HUES48 (cell line): ENCODE data around the gene TCFL5.

Experiments used
- H3K27ac ChIP-seq: one replicate; pipeline ENCODE4 v1.7.0; 2013; ENCODE audit warnings: low read depth, low read length, inconsistent platforms
- H3K27me3 ChIP-seq: 2 replicates; pipeline ENCODE4 v1.6.1; 2013; ENCODE audit warnings: mild to moderate bottlenecking, low read length; ENCODE audit not compliant: control insufficient read depth, insufficient read depth
- H3K36me3 ChIP-seq: 2 replicates; pipeline ENCODE4 v1.6.1; 2013; ENCODE audit warnings: low read length; ENCODE audit not compliant: control insufficient read depth, insufficient read depth
- H3K4me1 ChIP-seq: 2 replicates; pipeline ENCODE4 v1.6.1; 2013; ENCODE audit warnings: mild to moderate bottlenecking, low read length; ENCODE audit not compliant: control insufficient read depth, insufficient read depth
- H3K4me3 ChIP-seq: 2 replicates; pipeline ENCODE4 v1.5.1; 2013; ENCODE audit warnings: mild to moderate bottlenecking, low read depth, low read length
- H3K9ac ChIP-seq: 2 replicates; pipeline ENCODE4 v1.6.1; 2013; ENCODE audit warnings: mild to moderate bottlenecking, low read depth, low read length, moderate library complexity
- H3K9me3 ChIP-seq: 2 replicates; pipeline ENCODE4 v1.6.1; 2013; ENCODE audit warnings: low read length; ENCODE audit not compliant: control insufficient read depth, insufficient read depth

TCFL5 gene

DNA sequence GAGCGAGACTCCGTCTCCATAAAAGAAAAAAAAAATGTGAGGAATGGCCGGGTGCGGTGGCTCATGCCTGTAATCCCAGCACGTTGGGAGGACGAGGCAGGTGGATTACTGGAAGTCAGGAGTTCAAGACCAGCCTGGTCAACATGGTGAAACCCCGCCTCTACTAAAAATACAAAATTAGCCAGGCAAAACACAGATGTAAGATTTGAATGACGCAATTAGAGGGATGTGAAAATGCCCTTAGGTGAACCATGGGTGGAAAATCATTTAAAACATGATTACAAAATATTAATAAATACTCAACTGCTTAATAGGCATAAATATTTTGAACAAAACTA is 23.9 kb downstream of the TCFL5 start:
- Histone ChIP-seq H3K27me3 (no peaks in the 10 kb centered on the region), H3K9ac (no peak overlapping the region), H3K9me3 (no peaks in the 10 kb centered on the region), H3K36me3 (peaks cover 33% of the 10 kb centered on the region), H3K4me3 (no peak overlapping the region), H3K4me1 (no peaks in the 10 kb centered on the region), H3K27ac (no peak overlapping the region)

GRCh38 chr20:62836967-62837490 is 24.6 kb downstream of the TCFL5 start:
- H3K27ac ChIP-seq, result no peak overlapping the region
- no peaks in the 10 kb centered on the region for H3K27me3 ChIP-seq
- no peak overlapping the region for H3K4me3 ChIP-seq
- H3K9me3 ChIP-seq, result no peaks in the 10 kb centered on the region
- no peak overlapping the region for H3K9ac ChIP-seq
- peaks cover 37% of the 10 kb centered on the region for H3K36me3 ChIP-seq
- no peaks in the 10 kb centered on the region for H3K4me1 ChIP-seq

DNA sequence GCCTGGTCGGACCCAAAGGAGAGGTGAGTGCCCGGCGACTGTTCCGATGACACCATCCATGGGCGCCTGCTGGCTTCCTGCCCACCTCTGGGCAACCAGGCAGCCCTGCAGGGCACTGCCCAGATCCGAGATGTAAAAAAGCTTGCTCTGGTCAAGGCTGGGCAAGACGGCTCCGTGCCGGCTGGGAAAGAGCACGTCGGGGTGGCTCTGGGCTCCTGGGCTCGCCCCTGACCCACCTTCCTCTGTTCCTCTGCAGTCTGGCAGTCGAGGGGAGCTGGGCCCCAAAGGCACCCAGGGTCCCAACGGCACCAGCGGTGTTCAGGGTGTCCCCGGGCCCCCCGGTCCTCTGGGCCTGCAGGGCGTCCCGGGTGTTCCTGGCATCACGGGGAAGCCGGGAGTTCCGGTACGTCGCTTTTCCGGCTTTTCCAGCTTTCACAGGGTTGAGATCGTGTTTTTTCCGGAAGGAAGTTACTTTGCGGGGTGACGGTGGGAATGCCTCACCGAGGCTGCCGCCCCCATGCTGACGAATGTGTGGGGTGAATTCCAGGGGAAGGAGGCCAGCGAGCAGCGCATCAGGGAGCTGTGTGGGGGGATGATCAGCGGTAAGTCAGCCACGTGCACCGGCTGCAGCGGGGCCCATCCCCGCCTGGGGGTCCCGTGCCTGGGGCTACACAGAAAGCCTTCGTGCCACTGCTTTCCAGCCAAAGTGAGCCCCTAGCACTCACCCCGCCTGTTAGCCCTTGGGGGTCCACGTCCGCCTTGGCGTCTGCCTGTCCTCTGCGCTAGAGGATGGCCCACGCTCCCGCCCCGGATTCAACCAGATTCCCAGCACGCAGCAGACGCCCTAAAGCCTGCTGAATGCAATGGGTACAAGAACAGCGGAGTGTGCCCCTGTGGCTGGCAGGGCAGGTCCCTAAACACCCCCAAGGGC is 25.4 kb downstream of the TCFL5 start:
- H3K4me1 ChIP-seq, result no peaks in the 10 kb centered on the region
- H3K9me3 ChIP-seq, result no peaks in the 10 kb centered on the region
- no peaks in the 10 kb centered on the region for H3K27me3 ChIP-seq

GRCh38 chr20:62834967-62835730 is 26.5 kb downstream of the TCFL5 start:
- no peak overlapping the region for H3K27ac ChIP-seq
- no peaks in the 10 kb centered on the region for H3K4me1 ChIP-seq
- peaks cover 38% of the 10 kb centered on the region for H3K36me3 ChIP-seq

More for the DNA sequence above, 25.4 kb downstream of the TCFL5 start:
- Histone ChIP-seq H3K27ac (no peak overlapping the region), H3K9ac (no peak overlapping the region), H3K36me3 (peaks cover 44% of the 10 kb centered on the region), H3K4me3 (no peak overlapping the region)

DNA sequence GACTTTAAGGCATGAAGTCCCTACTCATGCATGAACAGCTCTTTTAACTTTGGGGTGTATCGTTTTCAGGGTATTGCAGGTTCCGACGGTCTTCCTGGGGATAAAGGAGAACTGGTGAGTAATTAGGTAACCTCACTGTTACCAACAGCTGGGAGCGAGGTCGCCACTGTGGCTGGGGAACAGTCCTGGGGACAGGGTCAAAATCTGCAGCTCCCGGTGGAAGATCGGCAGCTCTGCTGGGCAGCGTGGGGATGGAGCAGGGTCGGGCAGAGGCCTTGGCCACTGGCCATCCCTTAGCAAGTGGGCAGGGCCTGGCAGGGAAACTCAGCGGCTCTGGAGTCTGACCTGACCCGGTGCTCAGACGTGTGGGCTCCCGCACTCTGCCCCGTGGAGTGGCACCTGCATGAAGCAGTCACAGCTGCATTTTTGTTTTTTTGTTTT is 28.7 kb downstream of the TCFL5 start:
- Histone ChIP-seq H3K27ac (no peak overlapping the region), H3K9ac (no peak overlapping the region), H3K36me3 (peaks cover 27% of the 10 kb centered on the region), H3K9me3 (no peaks in the 10 kb centered on the region), H3K4me1 (no peaks in the 10 kb centered on the region), H3K27me3 (no peaks in the 10 kb centered on the region), H3K4me3 (no peak overlapping the region)

More at GRCh38 chr20:62834967-62835730, 26.5 kb downstream of the TCFL5 start:
- Histone ChIP-seq H3K9me3 (no peaks in the 10 kb centered on the region), H3K27me3 (no peaks in the 10 kb centered on the region), H3K9ac (no peak overlapping the region), H3K4me3 (no peak overlapping the region)

DNA sequence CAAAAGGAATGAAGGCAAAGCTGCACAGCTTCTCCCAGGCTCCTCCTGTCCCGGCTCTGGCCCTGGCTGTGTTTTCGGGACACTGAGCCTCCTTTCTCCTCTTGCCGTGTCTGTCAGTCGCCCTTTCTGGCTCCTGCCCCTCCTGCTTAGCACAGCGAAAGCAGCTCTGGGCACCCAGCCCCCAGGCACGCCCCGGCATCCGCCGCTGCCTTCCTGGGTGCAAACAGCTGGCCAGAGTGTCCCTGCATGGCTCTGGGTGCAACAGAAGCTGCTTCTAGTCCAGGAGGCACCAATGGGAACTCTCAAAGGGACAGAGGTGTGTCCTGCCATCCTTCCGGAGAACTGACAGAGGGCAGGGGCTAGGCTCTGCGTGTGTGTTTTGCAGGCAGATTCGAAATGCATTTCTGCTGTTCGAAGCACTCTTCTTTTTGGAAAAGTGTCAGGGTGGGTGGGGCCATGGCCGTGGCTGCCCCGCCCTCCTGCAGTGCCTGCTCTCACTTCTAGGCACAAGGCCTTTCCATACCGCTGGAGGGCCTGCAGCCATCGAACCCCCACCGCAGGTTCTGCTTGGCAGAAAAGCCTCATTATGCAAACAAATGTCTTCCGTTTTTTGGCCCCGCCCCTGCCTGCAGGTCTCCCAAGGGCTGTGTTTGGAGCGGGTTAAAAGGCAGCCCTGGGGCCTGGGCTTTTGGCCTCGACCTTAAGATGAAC is 29.3 kb downstream of the TCFL5 start:
- H3K9ac ChIP-seq, result no peak overlapping the region
- H3K27ac ChIP-seq, result no peak overlapping the region
- no peaks in the 10 kb centered on the region for H3K27me3 ChIP-seq
- no peaks in the 10 kb centered on the region for H3K4me1 ChIP-seq
- peaks cover 31% of the 10 kb centered on the region for H3K36me3 ChIP-seq
- no peaks in the 10 kb centered on the region for H3K9me3 ChIP-seq
- no peak overlapping the region for H3K4me3 ChIP-seq

- Histone ChIP-seq H3K27ac (no peak overlapping the region), H3K9me3 (no peaks in the 10 kb centered on the region), H3K9ac (no peak overlapping the region), H3K36me3 (peaks cover 27% of the 10 kb centered on the region), H3K27me3 (no peaks in the 10 kb centered on the region), H3K4me3 (no peak overlapping the region), H3K4me1 (no peaks in the 10 kb centered on the region)
Observed at GRCh38 chr20:62831854-62832211, 29.8 kb downstream of the TCFL5 start.

DNA sequence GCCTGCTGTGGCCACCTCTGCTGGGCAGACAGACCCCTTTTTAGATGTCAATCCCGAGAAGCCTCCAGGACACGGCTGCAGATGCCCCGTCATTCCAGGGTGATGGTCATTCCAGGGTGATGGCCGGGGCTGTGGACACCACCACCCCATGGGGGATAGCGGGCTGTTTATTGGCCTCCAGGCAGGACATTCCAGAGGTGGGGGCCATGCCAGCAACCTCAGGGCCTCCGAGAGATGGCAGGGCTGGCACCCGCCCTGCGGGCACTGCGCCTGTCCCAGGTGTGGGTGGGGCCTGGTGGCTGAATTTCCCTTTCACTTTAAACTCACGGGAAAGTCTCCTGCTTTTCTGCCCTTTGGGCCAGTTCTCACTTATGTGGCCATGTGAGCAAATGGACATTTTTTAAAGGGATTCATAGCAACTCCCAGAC is 30.2 kb downstream of the TCFL5 start:
- H3K4me3 ChIP-seq, result no peak overlapping the region
- H3K36me3 ChIP-seq, result peaks cover 27% of the 10 kb centered on the region
- no peak overlapping the region for H3K9ac ChIP-seq
- no peak overlapping the region for H3K27ac ChIP-seq
- no peaks in the 10 kb centered on the region for H3K27me3 ChIP-seq
- H3K4me1 ChIP-seq, result no peaks in the 10 kb centered on the region
- H3K9me3 ChIP-seq, result no peaks in the 10 kb centered on the region

DNA sequence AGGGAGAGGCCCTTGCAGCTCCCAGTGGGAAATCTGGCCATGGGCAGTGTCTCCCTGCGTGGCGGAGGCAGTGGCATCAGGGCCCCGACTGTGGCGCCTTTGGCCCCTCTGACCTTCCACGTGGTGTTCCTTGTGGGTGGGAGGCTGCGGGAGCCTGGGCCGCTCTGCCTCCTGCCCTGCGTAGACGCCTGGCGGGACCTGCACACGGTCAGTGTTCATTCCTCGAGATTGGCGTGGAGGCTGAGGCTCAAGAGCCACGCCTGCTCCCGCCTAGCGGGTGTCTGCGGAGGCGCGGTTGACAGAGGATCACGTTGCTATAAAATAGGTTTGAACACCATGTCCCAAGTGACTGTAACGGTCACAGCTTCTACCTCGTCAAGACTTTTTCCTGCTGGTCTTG is 30.8 kb downstream of the TCFL5 start:
- Histone ChIP-seq H3K4me1 (no peaks in the 10 kb centered on the region), H3K4me3 (no peak overlapping the region), H3K36me3 (peaks cover 28% of the 10 kb centered on the region), H3K9me3 (no peaks in the 10 kb centered on the region), H3K9ac (no peak overlapping the region), H3K27ac (no peak overlapping the region), H3K27me3 (no peaks in the 10 kb centered on the region)

DNA sequence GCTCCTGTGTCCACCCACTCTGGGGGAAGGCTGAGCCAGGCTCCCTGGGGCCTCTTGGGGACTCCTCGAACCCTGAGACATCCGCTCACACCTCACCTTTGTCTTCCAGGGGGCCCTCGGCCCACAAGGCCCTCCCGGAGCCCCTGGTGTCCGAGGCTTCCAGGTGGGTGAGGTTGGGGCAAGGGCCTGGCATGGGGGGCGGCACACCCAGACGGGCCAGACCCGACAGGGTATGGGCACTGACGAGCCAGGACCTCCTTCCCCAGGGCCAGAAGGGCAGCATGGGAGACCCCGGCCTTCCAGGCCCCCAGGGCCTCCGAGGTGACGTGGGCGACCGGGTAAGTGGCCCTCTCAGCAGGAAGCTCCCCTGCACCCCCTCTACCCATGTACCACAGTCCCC is 31.4 kb downstream of the TCFL5 start:
- Histone ChIP-seq H3K27ac (no peak overlapping the region), H3K4me3 (no peak overlapping the region), H3K36me3 (peaks cover 28% of the 10 kb centered on the region), H3K4me1 (no peaks in the 10 kb centered on the region), H3K27me3 (no peaks in the 10 kb centered on the region), H3K9me3 (no peaks in the 10 kb centered on the region), H3K9ac (no peak overlapping the region)
